ENCODE results near the gene ACAA2. TPM values are rescaled to one million over a fixed set of nuclear protein-coding genes. Genes with fewer than 3 reads are reported as not detected.

ACAA2 gene
- total and polyA plus RNA-seq, 2 of the 8 experiments (the other 6 are each of a cell fraction or from before 2014, with no cell fraction given), result 63.4 to 151 TPM

GRCh38 chr18:49756671-49757362 is 56.5 kb downstream of the ACAA2 start:
- H3K79me1 ChIP-seq (ENCODE audit: low read depth, low read length), result no peaks in the 10 kb centered on the region
- H3K23me2 ChIP-seq (ENCODE audit: low read depth, low read length), result peaks cover 2% of the 10 kb centered on the region; the same call in 1 of the 2 replicates
- no peaks in the 10 kb centered on the region for H4K20me1 ChIP-seq (replicated peaks in 1 of 2; ENCODE audit: control insufficient read depth in 1 of 2, insufficient read depth in 2 of 2, low read length in 2 of 2)
- no peak overlapping the region for H2BK12ac ChIP-seq (ENCODE audit: low read depth, low read length)
- no peak overlapping the region for H3K9ac ChIP-seq (replicated peaks in 1 of 4; ENCODE audit: extremely low read depth in 1 of 4, low read depth in 3 of 4, low read length in 3 of 4)
- no peak overlapping the region; the same call in 1 of the 2 replicates for H2BK20ac ChIP-seq (ENCODE audit: low read length)
- H3K36me3 ChIP-seq (ENCODE audit: control insufficient read depth in 2 of 4, insufficient read depth in 4 of 4, low read length in 3 of 4), result no peaks in the 10 kb centered on the region
- DNase-seq (ENCODE audit: low read depth in 1 of 2, low spot score in 2 of 2), result no peak
- H4K91ac ChIP-seq (replicated peaks; ENCODE audit: insufficient read length, low read length), result no peak overlapping the region
- H3K79me2 ChIP-seq (ENCODE audit: control insufficient read depth in 1 of 2, insufficient read depth in 2 of 2, low read length in 2 of 2), result no peaks in the 10 kb centered on the region
- no peak overlapping the region for H4K8ac ChIP-seq (ENCODE audit: extremely low read depth, insufficient read depth, low read length)
- no peak overlapping the region for H4K5ac ChIP-seq (ENCODE audit: insufficient read length, low read depth, low read length)
- no peak overlapping the region for H3K27ac ChIP-seq (ENCODE audit: low read depth, low read length)
- POLR2A ChIA-PET (ENCODE audit: partially characterized antibody), result no interaction called here
- no peak overlapping the region for H2AFZ ChIP-seq (ENCODE audit: low read length)
- no peak overlapping the region for H3K18ac ChIP-seq (ENCODE audit: extremely low read depth, low read length)
- H3K27me3 ChIP-seq (replicated peaks in 1 of 4; ENCODE audit: control insufficient read depth in 3 of 4, extremely low read depth in 1 of 4, insufficient read depth in 3 of 4, low read length in 3 of 4), result no peaks in the 10 kb centered on the region
- H2AK5ac ChIP-seq (ENCODE audit: low read depth, low read length), result no peak overlapping the region
- no peak overlapping the region for H2BK15ac ChIP-seq (ENCODE audit: low read length)
- H3K4ac ChIP-seq (replicated peaks; ENCODE audit: insufficient read length, low read depth, low read length), result no peak overlapping the region
- H2BK5ac ChIP-seq (ENCODE audit: low read depth, low read length), result no peak overlapping the region
- no peak overlapping the region for H3K56ac ChIP-seq (replicated peaks; ENCODE audit: insufficient read length, low read depth, low read length)
- CTCF ChIA-PET (ENCODE audit: partially characterized antibody), result interaction anchor here (0.9 kb wide), 1 partner anchor 17 kb away, joined by 3 read pairs; no protein-coding TSS in a partner anchor
- 90% methylated on average over 9 of the region's 9 CpGs; no CpG with 5 or more reads in 1 of the 2 experiments for WGBS, 2 experiments (ENCODE audit: extremely low coverage in 1 of 2, insufficient coverage in 1 of 2, insufficient read length in 1 of 2, insufficient replicate concordance in 2 of 2, low coverage in 1 of 2, low lambda C conversion rate in 2 of 2, missing lambda C conversion rate in 1 of 2)
- H3K14ac ChIP-seq (ENCODE audit: insufficient read length), result no peak overlapping the region
- no peak overlapping the region for H2BK120ac ChIP-seq (replicated peaks; ENCODE audit: low read depth, low read length)
- no peaks in the 10 kb centered on the region for H3K9me3 ChIP-seq (ENCODE audit: insufficient read depth in 2 of 2, low read depth in 1 of 2, low read length in 1 of 2)
- no peak overlapping the region for H3K4me3 ChIP-seq (ENCODE audit: extremely low read depth in 1 of 4, insufficient read depth in 2 of 4, low read depth in 3 of 4, low read length in 4 of 4)
- H3K4me1 ChIP-seq (replicated peaks in 1 of 4; ENCODE audit: control insufficient read depth in 3 of 4, insufficient read depth in 4 of 4, low read length in 3 of 4), result peaks cover 0 to 14% (median 2%) of the 10 kb centered on the region in 4 experiments; a peak in 4 of 7 replicates
- H3K23ac ChIP-seq (ENCODE audit: insufficient read length), result no peak overlapping the region
- no peak overlapping the region for H3K4me2 ChIP-seq (ENCODE audit: insufficient read depth in 1 of 2, low read depth in 2 of 2, low read length in 2 of 2)
- no peak for FAIRE-seq
- no peak for TF ChIP-seq ATF3 (IDR thresholded peaks at IDR 0.05; ENCODE audit: insufficient read depth, low read depth, low read length)
- TF ChIP-seq, protein P1, sequence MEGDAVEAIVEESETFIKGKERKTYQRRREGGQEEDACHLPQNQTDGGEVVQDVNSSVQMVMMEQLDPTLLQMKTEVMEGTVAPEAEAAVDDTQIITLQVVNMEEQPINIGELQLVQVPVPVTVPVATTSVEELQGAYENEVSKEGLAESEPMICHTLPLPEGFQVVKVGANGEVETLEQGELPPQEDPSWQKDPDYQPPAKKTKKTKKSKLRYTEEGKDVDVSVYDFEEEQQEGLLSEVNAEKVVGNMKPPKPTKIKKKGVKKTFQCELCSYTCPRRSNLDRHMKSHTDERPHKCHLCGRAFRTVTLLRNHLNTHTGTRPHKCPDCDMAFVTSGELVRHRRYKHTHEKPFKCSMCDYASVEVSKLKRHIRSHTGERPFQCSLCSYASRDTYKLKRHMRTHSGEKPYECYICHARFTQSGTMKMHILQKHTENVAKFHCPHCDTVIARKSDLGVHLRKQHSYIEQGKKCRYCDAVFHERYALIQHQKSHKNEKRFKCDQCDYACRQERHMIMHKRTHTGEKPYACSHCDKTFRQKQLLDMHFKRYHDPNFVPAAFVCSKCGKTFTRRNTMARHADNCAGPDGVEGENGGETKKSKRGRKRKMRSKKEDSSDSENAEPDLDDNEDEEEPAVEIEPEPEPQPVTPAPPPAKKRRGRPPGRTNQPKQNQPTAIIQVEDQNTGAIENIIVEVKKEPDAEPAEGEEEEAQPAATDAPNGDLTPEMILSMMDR (IDR thresholded peaks at IDR 0.05; ENCODE audit: control extremely low read depth in 1 of 3, insufficient read depth in 1 of 3, low read depth in 1 of 3, low read length in 3 of 3), result no peak
